SH-SY5Y (cell line): ENCODE results near the gene OLFML1.

ENCODE experiments used
- GATA2 ChIP-seq: IDR thresholded peaks from 2 replicates; pipeline ENCODE4 v1.6.1; 2011; ENCODE audit warnings: mild to moderate bottlenecking, low read depth, low read length
- GATA3 ChIP-seq: IDR thresholded peaks from 2 replicates; pipeline ENCODE4 v1.6.1; 2011; ENCODE audit warnings: low read depth, mild to moderate bottlenecking, low read length, moderate library complexity

The OLFML1 gene

GRCh38 chr11:7514099-7514591 lies 28.8 kb downstream of the OLFML1 start:
- TF ChIP-seq GATA2 (no peak), GATA3 (no peak)

GRCh38 chr11:7515447-7515886 lies 30.2 kb downstream of the OLFML1 start:
- TF ChIP-seq GATA3, result no peak
- TF ChIP-seq GATA2, result no peak

GRCh38 chr11:7516475-7516874 lies 31.2 kb downstream of the OLFML1 start:
- no peak for TF ChIP-seq GATA2
- no peak for TF ChIP-seq GATA3

- TF ChIP-seq GATA3 (no peak), GATA2 (no peak)
Observed at GRCh38 chr11:7518811-7519562, 33.7 kb downstream of the OLFML1 start.

- TF ChIP-seq GATA2 (no peak), GATA3 (no peak)
Observed at GRCh38 chr11:7520011-7520942, 35.0 kb downstream of the OLFML1 start.

GRCh38 chr11:7520981-7521487 lies 35.7 kb downstream of the OLFML1 start:
- TF ChIP-seq GATA3, result no peak
- TF ChIP-seq GATA2, result no peak

GRCh38 chr11:7522121-7522520 lies 36.8 kb downstream of the OLFML1 start:
- TF ChIP-seq GATA2, result no peak
- TF ChIP-seq GATA3, result no peak

GRCh38 chr11:7522546-7522945 lies 37.2 kb downstream of the OLFML1 start:
- TF ChIP-seq GATA3 (no peak), GATA2 (no peak)

- no peak for TF ChIP-seq GATA3
- no peak for TF ChIP-seq GATA2
Observed at GRCh38 chr11:7523416-7524210, 38.3 kb downstream of the OLFML1 start.

- TF ChIP-seq GATA3, result no peak
- no peak for TF ChIP-seq GATA2
Observed at GRCh38 chr11:7524462-7525235, 39.3 kb downstream of the OLFML1 start.

- no peak for TF ChIP-seq GATA2
- no peak for TF ChIP-seq GATA3
Observed at GRCh38 chr11:7525424-7525823, 40.1 kb downstream of the OLFML1 start.

- no peak for TF ChIP-seq GATA2
- no peak for TF ChIP-seq GATA3
Observed at GRCh38 chr11:7527029-7527428, 41.7 kb downstream of the OLFML1 start.
